Panc1 (cell line): ENCODE data around the gene SYT13.

ENCODE experiments used
- POLR2AphosphoS5 ChIP-seq: IDR thresholded peaks from 2 replicates; pipeline ENCODE4 v1.6.1; 2012; ENCODE audit warnings: mild to moderate bottlenecking, low read depth, low read length, moderate library complexity
- TF ChIP-seq, protein P1 (sequence below): fragments of 450-650 bp; IDR thresholded peaks from 2 replicates; pipeline ENCODE4 v1.5.1; 2017; ENCODE audit warnings: mild to moderate bottlenecking

DNA sequence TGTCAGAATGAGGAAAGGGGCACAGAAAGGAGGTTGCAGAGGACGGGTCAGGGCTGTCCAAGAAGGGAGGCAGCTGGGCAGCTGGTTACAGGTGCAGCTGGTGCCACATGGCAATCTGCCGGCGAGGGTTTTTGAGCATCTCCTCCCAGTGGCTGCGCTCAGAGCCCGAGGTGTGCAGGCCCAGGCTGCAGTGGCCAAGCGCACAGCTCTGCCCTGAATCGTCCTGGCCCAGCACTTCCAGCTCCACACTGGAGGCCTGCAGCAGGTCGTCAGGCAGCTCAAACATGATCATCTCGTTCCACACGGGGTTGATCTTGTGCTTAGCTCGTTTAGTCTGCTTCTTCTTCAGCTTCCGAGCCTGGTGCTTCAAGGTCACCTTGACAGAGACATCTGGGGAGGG, 42.2 kb downstream of the SYT13 start:
- TF ChIP-seq, protein P1, sequence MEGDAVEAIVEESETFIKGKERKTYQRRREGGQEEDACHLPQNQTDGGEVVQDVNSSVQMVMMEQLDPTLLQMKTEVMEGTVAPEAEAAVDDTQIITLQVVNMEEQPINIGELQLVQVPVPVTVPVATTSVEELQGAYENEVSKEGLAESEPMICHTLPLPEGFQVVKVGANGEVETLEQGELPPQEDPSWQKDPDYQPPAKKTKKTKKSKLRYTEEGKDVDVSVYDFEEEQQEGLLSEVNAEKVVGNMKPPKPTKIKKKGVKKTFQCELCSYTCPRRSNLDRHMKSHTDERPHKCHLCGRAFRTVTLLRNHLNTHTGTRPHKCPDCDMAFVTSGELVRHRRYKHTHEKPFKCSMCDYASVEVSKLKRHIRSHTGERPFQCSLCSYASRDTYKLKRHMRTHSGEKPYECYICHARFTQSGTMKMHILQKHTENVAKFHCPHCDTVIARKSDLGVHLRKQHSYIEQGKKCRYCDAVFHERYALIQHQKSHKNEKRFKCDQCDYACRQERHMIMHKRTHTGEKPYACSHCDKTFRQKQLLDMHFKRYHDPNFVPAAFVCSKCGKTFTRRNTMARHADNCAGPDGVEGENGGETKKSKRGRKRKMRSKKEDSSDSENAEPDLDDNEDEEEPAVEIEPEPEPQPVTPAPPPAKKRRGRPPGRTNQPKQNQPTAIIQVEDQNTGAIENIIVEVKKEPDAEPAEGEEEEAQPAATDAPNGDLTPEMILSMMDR, result no peak
- TF ChIP-seq POLR2AphosphoS5, result no peak
